HS-27A (cell line): ENCODE measurements around the gene PRRX1.

Experiments
- DNase-seq: peaks from one replicate; pipeline ENCODE4 v3.0.0-alpha.2; 2012; ENCODE audit warnings: low read depth, missing footprints

PRRX1 gene

GRCh38 chr1:170664828-170665612 is 1.1 kb downstream of the PRRX1 start:
- no peak for DNase-seq

GRCh38 chr1:170665629-170666028 is 1.7 kb downstream of the PRRX1 start:
- no peak for DNase-seq

- DNase-seq: no peak
These were observed 2.8 kb downstream of the PRRX1 start for GRCh38 chr1:170666541-170667254.

- no peak for DNase-seq
These were observed 4.5 kb downstream of the PRRX1 start for GRCh38 chr1:170668209-170669106.

- DNase-seq: no peak
These were observed 5.1 kb downstream of the PRRX1 start for GRCh38 chr1:170669107-170669445.

- no peak for DNase-seq
These were observed 5.9 kb downstream of the PRRX1 start for GRCh38 chr1:170669586-170670530.

- no peak for DNase-seq
These were observed 7.1 kb downstream of the PRRX1 start for GRCh38 chr1:170670802-170671628.

- no peak for DNase-seq
These were observed 7.7 kb downstream of the PRRX1 start for GRCh38 chr1:170671629-170671963.

- no peak for DNase-seq
These were observed 8.4 kb downstream of the PRRX1 start for GRCh38 chr1:170672316-170672715.

- no peak for DNase-seq
These were observed 10.3 kb downstream of the PRRX1 start for GRCh38 chr1:170674239-170674638.

GRCh38 chr1:170674986-170675385 is 11.1 kb downstream of the PRRX1 start:
- no peak for DNase-seq

GRCh38 chr1:170675865-170676264 is 11.9 kb downstream of the PRRX1 start:
- DNase-seq: no peak

GRCh38 chr1:170676628-170677027 is 12.7 kb downstream of the PRRX1 start:
- no peak for DNase-seq

- DNase-seq: no peak
These were observed 14.2 kb downstream of the PRRX1 start for GRCh38 chr1:170678027-170678600.

GRCh38 chr1:170680428-170680827 is 16.5 kb downstream of the PRRX1 start:
- DNase-seq: no peak

GRCh38 chr1:170682169-170682568 is 18.2 kb downstream of the PRRX1 start:
- DNase-seq: no peak

- DNase-seq: no peak
These were observed 18.9 kb downstream of the PRRX1 start for GRCh38 chr1:170682809-170683208.

GRCh38 chr1:170685166-170685565 is 21.2 kb downstream of the PRRX1 start:
- DNase-seq: no peak

- DNase-seq: no peak
These were observed 22.4 kb downstream of the PRRX1 start for GRCh38 chr1:170686291-170686690.

GRCh38 chr1:170687621-170688020 is 23.7 kb downstream of the PRRX1 start:
- no peak for DNase-seq
